HG03571 (cell line): Measurements from ENCODE around the gene TRIM3.
"Not testable (repeated sequence)": the region's sequence is repeated elsewhere in the genome, so short reads cannot be mapped to it uniquely, and the experiment has no call there.

Experiments
- ATAC-seq: cut with Tn5 transposase; IDR thresholded peaks from one replicate; pipeline ENCODE4 v1.9.1; 2021; ENCODE audit not compliant: unreplicated experiment

Gene TRIM3

DNA sequence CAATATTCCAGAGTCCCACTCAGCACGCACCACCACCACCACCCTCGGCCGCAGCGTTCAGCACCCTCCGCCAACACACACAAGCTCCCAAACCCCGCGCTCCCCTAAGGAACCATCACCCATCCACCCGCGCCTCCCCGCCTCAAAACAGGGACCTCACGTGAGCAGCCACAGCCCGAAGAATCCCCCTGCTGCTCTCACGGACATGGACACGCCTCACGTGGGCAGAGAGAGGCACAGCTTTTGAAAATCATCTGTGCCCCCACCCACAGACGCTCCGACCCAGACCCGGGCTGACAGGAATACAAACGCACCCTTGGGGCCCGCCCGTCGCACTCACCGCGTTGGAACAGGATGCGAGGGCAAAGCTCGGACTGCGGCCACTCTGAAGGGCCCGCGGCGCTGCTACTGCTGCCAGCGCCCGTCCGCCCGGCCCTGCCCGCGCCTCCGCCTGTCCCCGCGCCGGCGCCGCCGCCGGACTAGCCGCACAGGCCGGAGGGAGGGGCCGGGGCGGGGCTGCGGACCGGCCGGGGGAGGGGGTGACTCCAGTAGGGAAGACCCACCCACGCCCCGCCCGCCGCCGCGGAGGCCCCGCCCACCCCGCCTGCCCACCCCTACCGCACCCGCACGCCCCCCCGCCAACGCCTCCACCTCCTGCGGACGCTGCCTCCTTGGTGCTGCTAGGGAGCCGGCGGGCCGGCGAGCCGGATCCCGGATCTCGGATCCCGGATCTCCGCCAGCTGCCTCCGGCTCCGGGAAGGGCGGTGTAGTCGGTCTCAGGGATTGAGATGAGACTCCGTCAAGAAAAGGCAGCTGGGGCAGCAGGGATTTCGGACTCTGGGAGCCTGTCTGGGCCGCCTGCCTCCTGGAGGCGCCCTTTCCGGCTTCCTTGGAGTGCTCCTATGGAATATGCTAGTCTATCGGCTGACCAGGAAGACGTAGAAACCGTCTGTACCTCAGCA is at the start of gene TRIM3:
Gene TRIM3, minus strand, starts transcription at position 491 of the 962 bp plus-strand sequence. CDS start 8,246 bp downstream, outside the sequence.
- ATAC-seq = peak; percentile 63

GRCh38 chr11:6523253-6523652 is 49.5 kb upstream of the TRIM3 start:
- no peak for ATAC-seq

- not testable (repeated sequence) for ATAC-seq
Measured at GRCh38 chr11:6521946-6522345, 48.2 kb upstream of the TRIM3 start.

- ATAC-seq = no peak
Measured at GRCh38 chr11:6520265-6520664, 46.5 kb upstream of the TRIM3 start.

DNA sequence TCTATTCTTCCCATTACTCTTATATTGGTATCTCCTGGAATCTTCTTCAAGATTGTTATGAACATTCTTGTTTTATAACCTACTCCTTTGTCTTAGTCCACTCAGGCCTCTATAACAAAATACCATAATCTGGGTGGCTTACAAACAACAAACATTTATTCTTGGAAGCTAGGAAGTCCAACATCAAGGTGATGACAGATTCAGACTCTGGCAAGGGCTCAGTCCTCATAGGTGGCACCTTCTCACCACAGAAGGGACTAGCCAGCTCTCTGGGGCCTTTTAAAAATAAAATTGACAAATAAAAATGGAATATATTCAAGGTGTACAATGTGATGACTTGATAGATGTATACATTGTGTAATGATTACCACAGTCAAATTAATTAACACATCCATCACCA is 43.1 kb upstream of the TRIM3 start:
- no peak for ATAC-seq

- ATAC-seq = peak; percentile 50
Measured at GRCh38 chr11:6505577-6506240, 32.0 kb upstream of the TRIM3 start.

DNA sequence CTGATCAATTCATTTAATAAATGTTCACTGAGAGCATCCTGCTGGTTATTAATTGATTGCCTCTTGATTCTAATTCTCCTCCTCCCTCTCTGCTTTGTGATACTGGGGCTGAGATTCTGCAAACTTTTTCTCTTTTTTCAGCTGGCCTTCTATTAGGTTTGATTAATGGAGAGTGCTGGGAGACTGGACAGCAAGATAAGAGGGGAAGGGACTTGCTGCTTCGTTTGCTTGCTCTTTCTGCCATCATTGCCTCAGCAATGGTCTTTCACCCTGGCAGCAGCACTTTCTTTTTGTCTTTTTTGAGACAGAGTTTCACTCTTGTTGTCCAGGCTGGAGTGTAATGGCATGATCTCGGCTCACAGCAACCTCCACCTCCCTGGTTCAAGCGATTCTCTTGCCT is 30.4 kb upstream of the TRIM3 start:
- ATAC-seq = no peak

DNA sequence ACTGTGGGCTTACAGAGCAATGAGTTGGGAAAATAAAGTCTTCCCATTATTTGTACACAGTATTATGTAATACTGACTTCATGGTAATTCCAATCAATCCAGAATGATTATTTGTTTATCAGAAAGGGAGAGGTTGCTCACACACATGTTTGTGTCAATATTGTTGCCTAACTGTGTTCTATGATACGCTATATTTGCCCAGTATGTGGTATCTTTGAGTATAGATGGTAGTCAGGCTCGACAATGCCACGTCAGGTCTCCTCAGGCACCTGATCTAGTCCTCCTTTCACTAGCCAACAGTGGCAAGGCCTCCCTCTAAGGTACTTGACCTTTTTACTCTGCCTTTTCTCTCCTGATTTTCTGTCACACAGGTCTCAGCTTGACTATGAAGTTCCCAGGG is 28.6 kb upstream of the TRIM3 start:
- no peak for ATAC-seq

GRCh38 chr11:6498544-6498943 is 24.8 kb upstream of the TRIM3 start:
- no peak for ATAC-seq

DNA sequence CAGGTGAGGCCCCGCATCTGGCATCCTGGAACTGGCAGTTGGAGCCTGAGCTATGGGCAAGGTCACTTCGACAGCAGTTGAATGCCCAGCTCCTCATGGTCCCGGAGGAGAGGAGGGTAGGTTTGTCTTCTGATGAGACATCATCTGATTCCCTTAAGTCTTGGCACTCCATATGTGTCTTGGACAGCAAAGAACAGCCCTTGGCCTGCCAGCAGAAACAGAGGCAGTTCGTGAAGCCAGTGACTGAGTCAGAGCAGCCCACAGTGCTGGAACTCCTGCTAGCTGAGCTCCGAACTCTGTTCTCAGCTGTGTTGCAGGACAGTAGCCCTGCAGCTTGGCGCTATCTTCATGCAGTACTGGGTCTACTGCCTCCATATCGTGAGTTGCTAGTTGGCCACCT is 24.4 kb upstream of the TRIM3 start:
- no peak for ATAC-seq

DNA sequence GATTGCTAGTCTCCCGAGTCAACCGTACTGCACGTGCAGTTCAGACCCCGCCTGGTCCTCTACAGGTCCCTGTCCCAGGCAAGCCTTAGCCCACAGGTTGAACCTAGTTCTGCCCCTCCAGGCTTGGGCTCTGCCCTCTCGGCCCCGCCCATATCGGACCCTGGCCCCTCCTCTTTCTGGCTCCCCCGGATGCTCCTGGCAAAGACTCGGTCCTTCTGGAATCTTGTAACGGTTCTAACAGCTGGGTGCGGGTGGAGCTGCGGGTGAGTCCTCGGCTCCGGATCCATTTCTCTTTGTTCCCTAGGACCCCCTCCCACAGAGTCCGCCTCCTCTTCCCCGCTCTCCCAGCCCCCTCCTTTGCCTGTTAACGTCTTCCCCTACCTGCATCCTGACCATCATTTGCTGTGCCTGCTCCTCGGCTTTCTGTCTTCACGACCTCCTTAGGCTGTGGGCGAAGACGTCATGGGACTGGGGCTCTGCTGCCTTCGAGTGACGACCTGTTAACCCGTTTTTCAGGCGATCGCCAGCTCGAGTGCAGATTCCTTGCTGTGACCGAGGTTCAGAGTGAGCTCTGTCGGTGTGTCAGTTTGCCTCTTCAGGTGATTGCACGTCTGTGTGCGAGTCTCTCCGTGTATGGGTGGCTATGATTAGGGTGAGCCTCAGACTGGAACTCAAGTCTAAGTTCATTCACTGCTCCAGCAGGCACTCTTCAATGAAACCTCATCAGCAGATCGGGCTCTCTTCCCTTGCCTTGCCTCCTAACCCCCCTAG is 23.5 kb upstream of the TRIM3 start, which contains the start of gene DNHD1:
Gene DNHD1, plus strand, starts transcription at position 212 of the 771 bp plus-strand sequence. CDS start 936 bp downstream, outside the sequence.
- no peak for ATAC-seq

DNA sequence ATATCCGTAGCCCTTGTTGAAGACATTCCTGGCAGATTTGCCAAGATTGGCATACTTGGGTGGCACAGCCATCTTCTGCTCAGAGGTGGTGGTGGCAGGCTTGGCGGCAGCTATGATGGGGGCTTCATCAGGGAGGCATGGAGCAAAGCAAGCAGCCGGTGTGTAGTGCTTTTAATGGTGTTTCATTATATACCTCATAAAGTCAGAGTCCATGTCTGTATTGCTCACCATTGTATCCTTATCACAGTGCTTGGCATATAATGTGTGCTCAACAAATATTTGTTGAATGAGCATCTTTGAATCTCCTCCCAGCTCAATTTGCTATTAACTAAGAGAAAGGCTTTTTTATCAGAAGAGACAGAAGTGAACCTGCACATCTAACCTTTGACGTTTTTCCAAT is 15.6 kb upstream of the TRIM3 start:
- no peak for ATAC-seq

GRCh38 chr11:6488821-6489220 is 15.1 kb upstream of the TRIM3 start:
- no peak for ATAC-seq

DNA sequence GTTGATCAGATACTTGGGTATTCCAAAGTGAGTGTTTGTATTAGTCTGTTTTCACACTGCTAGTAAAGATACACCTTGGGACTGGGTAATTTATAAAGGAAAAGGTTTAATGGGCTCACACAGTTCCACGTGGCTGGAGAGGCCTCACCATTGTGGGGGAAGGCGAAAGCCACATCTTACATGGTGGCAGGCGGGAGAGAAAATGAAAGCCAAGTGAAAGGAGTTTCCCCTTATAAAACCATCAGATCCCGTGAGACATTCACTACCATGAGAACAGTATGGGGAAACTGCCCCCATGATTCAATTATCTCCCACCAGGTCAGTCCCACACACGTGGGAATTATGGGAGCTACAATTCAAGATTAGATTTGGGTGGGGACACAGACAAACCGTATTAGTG is 14.6 kb upstream of the TRIM3 start:
- no peak for ATAC-seq

- ATAC-seq = no peak
Measured at GRCh38 chr11:6486938-6487337, 13.2 kb upstream of the TRIM3 start.

GRCh38 chr11:6486256-6486655 is 12.5 kb upstream of the TRIM3 start:
- ATAC-seq = no peak

GRCh38 chr11:6485661-6486060 is 11.9 kb upstream of the TRIM3 start:
- no peak for ATAC-seq

DNA sequence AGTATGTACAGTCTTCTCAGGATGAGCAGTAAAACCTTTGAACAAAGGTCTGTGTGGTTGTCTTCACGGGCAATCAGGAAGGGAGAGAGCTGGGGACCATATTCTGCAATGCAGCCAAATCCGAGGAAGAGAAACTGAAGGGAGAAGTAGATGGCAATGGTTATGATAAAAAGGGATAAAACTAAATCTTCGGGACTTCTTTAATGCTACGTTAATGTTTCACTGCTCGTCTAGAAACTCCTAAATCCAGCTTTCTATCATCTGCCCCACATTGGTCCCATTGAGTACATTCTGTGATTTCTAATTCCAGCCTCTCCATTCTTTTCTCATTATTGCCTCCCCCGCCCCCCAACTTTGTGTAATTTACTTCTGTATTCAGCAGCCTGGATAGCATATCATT is 9.3 kb upstream of the TRIM3 start:
- no peak for ATAC-seq

DNA sequence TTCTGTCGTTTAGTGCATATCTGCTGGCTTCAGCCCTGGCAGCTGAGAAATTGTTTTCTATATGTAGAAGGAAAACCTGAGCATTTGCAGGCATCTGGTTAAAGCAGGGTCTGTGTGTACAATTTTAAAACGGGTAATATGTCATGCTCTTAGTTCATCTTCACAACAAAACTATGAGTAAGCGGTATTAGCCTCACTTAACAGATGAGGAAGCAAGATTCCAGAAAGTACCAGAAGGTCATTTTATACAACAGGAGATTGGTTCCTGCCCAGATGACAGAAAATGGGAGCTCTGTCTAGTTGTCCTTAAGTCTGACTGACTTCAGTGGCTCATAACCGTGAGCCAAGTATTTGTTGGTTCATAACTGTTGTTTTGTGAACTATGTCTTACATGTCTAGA is 8.7 kb upstream of the TRIM3 start:
- no peak for ATAC-seq

GRCh38 chr11:6481924-6482275 is 8.2 kb upstream of the TRIM3 start:
- ATAC-seq = no peak
